AG09309 (cell line): ENCODE measurements around the gene GAST.
"Not testable (repeated sequence)": the region's sequence is repeated elsewhere in the genome, so short reads cannot be mapped to it uniquely, and the experiment has no call there.

Source experiments
- DNase-seq: peaks from one replicate; pipeline ENCODE4 v3.0.0-alpha.2; 2010; ENCODE audit warnings: low read depth
- H3K4me3 ChIP-seq: 2 replicates; pipeline ENCODE4 v1.5.1; 2011; ENCODE audit warnings: mild to moderate bottlenecking, low read depth, low read length, moderate library complexity; ENCODE audit not compliant: control insufficient read depth
- TF ChIP-seq, protein P1 (sequence below): IDR thresholded peaks from 2 replicates; pipeline ENCODE4 v1.5.1; 2011; ENCODE audit warnings: mild to moderate bottlenecking, low read depth, low read length, inconsistent platforms; ENCODE audit not compliant: insufficient read depth, control insufficient read depth; ENCODE audit errors: missing control alignments

Gene GAST

DNA sequence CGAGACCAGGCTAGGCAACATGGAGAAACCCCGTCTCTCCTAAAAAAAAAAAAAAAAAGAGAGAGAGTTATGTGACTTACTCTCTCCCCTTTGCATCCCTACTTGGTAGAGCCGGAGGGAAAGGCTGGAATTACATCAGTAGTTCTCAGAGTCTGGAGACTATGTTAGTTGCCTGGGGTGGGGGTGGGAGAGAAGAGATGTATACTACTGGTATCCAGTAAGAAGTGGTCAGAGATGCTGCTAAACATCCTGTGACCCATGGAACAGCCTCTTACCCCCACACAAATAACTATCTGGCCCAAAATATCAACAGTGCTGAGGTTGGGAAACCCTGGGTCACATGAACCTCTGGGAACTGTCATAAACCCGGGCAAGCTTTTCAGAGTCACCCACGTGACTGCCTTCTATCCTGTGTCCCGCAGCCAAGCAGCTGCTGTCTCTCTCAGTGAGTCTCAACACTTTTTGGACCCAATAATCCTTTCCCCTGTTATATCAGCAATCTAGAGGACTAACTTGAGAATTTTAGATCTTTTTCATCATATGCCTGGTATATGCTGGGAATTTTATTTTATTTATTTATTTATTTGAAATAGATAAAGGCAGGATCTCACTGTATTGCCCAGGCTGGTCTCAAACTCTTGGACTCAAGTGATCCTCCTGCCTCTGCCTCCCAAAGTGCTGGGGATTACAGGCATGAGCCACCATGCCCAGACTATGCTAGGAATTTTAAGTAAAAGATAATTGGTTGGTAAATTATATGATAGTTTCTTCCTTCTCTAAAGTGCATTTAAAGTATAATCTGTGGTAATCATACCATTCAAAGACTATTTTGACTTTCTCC lies 14.8 kb upstream of the GAST start:
- no peak for DNase-seq
- no peak overlapping the region for H3K4me3 ChIP-seq
- TF ChIP-seq, protein P1, sequence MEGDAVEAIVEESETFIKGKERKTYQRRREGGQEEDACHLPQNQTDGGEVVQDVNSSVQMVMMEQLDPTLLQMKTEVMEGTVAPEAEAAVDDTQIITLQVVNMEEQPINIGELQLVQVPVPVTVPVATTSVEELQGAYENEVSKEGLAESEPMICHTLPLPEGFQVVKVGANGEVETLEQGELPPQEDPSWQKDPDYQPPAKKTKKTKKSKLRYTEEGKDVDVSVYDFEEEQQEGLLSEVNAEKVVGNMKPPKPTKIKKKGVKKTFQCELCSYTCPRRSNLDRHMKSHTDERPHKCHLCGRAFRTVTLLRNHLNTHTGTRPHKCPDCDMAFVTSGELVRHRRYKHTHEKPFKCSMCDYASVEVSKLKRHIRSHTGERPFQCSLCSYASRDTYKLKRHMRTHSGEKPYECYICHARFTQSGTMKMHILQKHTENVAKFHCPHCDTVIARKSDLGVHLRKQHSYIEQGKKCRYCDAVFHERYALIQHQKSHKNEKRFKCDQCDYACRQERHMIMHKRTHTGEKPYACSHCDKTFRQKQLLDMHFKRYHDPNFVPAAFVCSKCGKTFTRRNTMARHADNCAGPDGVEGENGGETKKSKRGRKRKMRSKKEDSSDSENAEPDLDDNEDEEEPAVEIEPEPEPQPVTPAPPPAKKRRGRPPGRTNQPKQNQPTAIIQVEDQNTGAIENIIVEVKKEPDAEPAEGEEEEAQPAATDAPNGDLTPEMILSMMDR, result no peak

DNA sequence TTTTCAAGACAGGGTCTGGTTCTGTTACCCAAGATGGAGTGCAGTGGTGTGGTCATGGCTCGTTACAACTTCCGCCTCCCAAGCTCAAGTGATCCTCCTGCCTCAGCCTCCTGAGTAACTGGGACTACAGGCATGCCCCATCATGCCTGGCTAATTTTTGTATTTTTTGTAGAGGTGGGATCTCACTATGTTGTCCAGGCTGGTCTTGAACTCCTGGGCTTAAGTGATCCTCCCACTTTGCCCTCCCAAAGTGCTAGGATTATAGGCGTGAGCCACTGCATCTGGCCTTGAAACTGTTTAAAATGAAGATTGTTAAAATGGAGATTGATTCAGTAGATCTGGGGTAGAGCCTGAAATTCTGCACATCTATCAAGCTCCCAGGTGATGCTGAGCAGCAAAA lies 11.3 kb upstream of the GAST start:
- H3K4me3 ChIP-seq, result not testable (repeated sequence)

DNA sequence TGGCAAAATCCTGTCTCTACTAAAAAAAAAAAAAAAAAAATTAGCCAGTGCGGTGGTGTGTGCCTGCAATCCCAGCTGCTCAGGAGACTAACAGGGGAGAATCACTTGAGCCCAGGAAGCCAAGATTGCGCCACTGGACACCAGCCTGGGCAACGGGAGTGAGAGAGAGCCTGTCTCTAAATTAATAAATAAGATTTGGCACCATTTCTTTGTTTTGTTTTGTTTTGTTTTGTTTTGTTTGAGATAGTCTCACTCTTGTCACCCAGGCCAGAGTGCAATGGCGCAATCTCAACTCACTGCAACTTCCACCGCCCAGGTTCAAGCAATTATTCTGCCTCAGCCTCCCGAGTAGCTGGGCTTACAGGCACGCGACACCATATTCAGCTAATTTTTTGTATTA lies 9.4 kb upstream of the GAST start:
- no peak overlapping the region for H3K4me3 ChIP-seq
- no peak for DNase-seq
- TF ChIP-seq, protein P1, result no peak

More for the DNA sequence above, 11.3 kb upstream of the GAST start:
- not testable (repeated sequence) for DNase-seq

DNA sequence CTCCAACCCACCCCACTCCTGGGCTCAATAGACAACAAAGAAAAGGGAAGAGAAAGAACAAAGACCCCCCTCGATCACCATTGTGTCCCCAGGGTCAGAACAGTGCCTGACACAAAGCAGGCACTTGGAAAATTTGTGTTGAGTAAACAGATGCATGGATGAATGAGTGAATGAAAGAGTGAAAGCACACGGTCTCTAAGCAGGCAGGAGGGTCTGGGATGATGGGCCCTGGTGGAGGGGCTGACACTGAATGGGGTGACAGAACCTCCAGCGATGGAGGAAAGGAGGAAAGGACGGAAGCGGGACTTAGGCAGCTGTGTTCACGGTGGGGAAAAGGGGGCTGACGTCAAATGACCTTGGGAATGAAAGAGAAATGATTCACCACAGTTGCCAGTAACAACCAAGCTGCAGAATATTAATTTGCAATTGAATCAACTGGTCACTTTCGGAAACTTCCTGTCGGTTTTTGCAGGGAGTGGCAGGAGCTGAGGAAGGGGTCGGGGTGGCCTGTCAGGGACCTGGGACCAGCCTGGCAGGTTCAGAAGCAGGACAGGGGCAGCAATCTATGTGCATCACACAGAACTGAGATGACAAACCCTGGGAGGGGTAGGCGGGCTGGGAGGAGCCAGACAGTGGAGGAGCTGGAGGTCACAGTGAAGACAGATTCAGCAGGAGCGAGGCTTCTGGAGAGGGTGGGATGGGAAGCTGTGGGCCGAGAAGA lies 6.7 kb upstream of the GAST start:
- TF ChIP-seq, protein P1, result no peak
- DNase-seq, result no peak
- no peak overlapping the region for H3K4me3 ChIP-seq

DNA sequence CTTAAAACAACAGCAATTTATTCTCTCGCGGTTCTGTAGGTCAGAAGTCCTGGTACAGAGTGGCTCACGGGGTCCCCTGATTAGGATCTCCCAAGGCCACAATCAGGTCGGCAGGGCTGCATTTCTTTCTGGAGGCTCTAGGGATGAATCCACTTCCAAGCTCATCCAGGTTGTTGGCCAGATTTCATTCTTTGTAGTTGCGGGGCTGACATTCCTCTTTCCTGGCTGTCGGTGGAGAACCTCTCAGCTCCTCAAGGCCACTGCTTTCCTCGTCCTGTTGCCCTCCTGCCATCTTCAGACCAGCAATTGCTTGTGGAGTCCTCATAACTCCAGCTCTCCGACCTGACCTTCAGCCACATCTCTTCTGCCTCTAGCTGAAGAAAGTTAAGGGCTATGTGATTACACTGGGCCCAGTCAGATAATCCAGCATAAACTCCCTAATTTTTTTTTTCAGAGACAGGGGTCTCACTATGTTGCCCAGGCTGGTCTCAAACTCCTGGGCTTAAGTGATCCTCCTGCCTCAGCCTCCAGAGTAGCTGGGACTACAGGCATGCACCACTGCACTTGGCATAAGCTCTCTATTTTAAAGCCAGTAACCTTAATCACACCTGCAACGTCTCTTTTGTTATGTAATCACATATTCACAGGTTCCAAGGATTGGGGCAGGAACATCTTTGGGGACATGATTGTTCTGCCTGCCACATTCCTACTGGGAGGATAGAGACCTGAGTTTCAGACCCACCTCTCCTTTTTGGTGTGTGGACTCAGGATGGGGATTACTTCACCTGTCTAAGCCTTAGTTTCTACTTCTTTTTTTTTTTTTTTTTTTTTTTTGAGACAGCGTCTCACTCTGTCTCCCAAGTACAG lies 4.1 kb upstream of the GAST start:
- TF ChIP-seq, protein P1, result no peak
- no peak for DNase-seq
- no peak overlapping the region for H3K4me3 ChIP-seq

DNA sequence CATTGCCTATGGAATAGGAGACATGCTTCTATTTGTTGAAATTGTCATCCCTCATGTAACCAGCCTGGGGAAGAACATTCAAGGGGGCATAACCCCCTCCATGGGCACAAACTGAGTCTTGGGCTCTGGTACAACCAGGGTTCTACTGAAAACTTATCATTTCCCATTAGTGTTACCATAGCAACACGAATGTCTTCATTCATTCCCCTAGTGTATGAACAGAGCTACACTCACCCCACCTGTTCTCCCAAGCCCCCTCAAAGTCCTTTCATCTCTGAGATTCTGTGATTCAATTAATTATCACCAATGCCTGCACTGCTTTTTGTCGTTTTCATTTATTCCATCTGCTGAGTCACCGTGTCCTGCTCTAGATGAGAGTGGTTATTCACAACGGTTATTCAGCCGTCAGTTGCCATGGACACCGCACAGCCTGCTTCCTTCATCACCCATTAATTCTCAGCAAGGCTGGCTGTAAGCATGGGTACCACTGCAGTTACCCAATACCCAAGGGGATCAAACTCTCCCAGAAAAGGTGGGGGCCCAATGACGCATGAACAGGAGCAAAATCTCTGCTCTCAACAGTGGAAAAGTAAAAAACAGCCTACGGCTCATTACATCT lies 1.6 kb upstream of the GAST start:
- H3K4me3 ChIP-seq, result no peak overlapping the region
- DNase-seq, result no peak
- TF ChIP-seq, protein P1, result no peak
